Breast epithelium (tissue), 3 donors: ENCODE results near the gene MIER1.

Experiments
- CTCF ChIP-seq, 3 donors: fragments of 450-650 bp; IDR thresholded peaks; one replicate each; pipeline ENCODE4 v1.5.1; 2016 to 2017; ENCODE audit warnings: antibody characterized with exemption in 3 of 3, mild to moderate bottlenecking in 3 of 3, moderate library complexity in 3 of 3
- POLR2A ChIP-seq: fragments of 450-650 bp; IDR thresholded peaks from one replicate; pipeline ENCODE4 v1.6.1; 2016; ENCODE audit warnings: antibody characterized with exemption, mild to moderate bottlenecking, moderate library complexity
- POLR2AphosphoS5 ChIP-seq, 3 donors: sonication (generic); formaldehyde crosslinking; IDR thresholded peaks; one replicate each; pipeline ENCODE4 v1.6.1; 2017; ENCODE audit warnings: antibody characterized with exemption in 3 of 3

GRCh38 chr1:66876664-66877063 is 48.1 kb upstream of the MIER1 start:
- TF ChIP-seq CTCF (IDR thresholded peaks at IDR 0.05) = no peak
- TF ChIP-seq POLR2A = no peak
- TF ChIP-seq POLR2AphosphoS5 (IDR thresholded peaks at IDR 0.05) = no peak
